Inflammatory macrophage treated with lipopolysaccharide for 1 hour (primary cell): ENCODE results near the gene KRT33A.
A peak's percentile ranks its signal among the peaks of the same experiment; 100 is the strongest.

Experiments used
- DNase-seq, 2 donors: peaks; one replicate each; pipeline ENCODE4 v3.0.0-alpha.2; 2020 to 2022

KRT33A gene

DNA sequence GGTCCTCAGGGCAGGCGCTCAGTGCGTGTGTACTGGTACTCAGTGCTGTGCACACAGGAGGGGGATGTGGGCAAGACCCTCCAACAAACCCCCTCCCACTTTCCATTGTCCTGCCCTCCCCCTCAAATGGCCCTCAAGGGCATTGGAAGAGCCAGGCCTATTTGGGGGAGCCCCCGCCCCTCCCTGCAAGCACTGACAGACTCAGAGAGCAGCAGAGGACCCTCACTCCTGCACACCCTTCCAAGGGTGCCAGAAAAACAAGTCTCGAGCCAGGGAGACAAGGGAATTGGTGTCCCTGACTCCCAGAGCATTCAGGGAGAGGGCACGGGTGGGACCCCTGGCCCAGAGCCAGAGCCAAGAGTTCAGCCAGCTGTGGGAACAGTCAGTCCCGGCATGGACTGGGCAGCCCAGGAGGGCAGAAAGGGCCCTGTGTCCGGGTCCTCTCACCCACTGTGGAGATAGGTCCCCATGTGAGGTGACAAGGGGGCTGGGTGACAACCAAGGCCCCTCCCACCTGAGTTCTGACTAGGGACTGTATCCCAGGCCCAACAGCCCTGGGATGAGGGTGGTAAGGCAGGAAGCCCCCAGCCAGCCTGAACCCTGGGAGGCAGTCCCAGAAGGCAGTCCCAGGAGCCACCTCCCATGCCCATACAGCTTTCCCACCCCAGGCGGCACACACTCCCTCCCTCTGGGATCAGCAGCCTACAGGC lies 23.1 kb downstream of the KRT33A start:
- no peak for DNase-seq

DNA sequence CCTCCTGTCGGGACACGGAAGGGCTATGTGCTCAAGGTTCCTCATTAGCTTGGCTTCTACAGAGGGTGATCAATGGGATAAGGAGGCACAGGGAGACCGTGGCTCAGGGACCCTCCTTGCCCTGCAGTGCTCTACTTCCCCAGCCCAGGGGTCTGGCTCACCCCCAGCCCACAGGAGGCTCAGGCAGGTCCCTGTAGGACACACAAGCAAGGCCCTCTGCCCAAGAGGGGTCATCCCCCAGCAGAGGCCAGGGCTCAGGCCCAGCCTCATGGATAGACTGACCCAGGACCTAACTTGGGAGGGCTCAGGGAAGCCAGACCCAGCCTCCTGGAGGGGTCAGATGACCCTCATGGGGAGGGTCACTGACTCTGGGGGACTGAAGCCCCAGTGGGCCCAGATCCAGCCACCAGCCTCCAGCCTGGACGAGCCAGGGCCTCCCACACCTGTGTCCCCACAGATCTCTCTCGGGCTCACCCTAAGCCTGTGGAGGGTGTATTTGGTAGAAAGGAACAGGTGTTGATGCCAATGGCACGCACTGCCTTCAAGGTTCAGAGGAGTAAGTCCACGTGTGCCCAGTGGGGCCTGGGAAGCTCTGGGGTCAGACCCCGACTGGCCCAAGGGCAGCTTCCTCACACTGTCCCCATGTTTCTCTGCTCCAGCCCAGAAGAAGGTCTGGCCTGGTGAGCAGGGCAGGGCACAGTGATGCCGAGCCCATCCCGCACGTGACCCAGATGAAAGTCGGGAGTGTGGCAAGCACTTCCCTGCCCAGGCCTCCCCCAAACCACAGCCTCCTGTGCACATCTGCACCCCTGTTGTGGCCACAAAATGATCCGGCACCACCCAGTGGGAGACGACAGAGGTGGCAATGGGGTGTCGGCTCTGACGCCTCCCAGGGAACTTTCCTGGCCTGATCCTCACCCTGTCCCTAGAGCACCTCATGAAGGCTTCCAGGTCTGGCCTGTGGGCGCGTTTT lies 24.2 kb downstream of the KRT33A start:
- no peak for DNase-seq

GRCh38 chr17:41325611-41326010 lies 25.0 kb downstream of the KRT33A start:
- no peak for DNase-seq

DNA sequence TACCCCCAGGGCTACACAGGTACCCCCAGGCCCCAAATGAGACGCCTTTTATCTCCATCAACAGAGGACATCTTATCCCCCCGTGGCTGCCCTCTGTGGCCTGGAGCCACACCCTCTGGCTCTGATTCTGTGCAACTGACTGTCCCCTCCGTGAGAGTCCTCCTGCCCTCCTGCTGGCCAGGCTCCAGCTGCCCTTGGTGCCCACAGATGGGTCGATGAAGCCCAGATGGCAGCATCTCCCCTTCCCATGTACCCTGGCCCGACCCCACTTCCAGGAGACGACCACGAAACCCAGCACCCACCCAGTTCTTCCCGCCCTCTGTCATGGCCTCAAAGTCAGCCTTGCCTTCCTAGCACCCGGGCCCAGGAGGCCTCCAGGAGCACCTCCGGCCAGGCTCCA lies 25.5 kb downstream of the KRT33A start:
- no peak for DNase-seq

GRCh38 chr17:41324180-41325075 lies 26.2 kb downstream of the KRT33A start:
- DNase-seq: no peak

DNA sequence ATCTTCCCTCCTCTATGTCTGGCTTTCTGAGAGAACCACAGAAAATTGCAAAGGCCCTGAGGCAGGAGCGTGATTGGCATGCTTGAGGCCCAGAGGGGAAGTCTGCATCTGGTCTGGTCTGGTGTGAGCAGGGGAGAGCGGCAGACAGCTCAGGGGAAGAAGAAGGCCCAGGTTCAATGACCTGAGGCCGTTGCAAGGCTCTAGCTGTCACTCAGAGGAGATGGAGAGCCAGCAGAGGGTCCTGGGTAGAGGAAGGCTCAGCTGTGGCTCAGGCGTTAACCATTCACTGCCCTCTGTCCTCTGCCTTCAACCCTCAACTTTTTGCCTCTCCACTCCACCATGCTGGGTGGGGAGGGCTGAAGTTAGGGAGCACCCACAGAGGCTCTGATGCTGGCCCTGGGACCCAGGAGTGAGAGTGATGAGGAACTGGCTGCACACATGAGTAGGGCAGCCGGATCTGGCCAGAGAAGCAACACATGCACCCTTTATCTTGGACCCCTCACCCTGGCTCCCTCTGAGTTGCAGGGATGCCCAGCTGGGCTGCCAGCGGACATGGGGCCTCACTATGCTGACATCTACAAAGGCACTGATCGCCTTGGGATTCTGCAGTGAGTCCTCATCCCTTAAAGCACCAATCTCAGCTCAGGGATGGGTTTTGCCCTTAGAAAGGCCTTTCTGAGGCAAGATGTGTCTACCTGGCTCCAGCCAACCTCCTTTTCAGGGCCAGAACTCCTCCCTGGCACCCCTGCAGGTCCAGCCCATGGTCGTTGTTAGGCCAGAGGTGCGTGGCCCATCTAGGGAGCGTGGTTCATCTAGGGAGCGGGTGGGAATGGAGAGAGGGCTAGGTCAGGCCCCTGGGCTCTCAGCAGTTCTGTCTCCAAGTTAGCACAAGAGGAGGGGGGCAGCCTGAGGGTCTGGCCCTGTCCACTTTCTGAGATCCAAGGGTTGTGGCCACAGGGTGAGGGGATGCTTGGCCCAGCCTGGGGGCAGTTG lies 27.4 kb downstream of the KRT33A start:
- DNase-seq: no peak

DNA sequence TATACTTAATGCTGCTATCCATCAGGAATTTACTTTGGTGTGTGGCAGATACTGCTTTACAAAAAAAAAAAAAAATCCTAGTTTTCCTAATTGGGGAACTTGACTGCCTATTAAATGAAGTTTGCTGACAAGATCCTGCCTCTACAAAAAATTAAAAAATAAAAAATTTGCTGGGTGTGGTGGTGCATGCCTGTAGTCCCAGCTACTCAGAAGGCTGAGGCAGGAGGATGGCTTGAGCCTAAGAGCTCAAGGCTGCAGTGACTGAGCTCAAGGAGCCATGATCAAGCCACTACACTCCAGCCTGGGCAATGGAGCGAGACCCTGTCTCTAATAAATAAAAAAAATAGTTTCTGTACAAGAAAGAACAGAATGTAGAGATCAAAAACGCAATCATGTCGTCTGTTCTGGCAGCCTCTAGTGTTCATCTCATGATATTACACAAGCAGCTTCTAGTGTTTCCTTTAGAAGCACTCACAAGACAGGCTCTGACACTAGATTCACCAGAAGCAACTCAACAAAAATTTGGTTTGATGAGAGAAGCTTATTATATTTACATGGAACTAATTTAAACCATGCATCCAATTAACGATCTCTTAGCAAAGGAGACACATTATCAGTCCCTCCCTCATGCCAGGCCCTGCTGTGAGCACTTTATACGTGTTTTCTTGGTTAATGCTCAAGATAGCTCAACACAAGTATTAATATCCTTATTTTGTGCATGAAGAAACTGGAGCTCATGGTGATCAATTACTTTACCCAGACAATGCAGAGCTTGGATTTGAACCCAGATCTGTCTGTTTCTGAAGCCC lies 28.3 kb downstream of the KRT33A start:
- DNase-seq: peak; percentile 17 to 35

- DNase-seq: peak; percentile 4 to 55
These were observed 32.4 kb downstream of the KRT33A start for GRCh38 chr17:41318231-41318630.

GRCh38 chr17:41315814-41316445 lies 34.7 kb downstream of the KRT33A start:
- DNase-seq: no peak

GRCh38 chr17:41315204-41315794 lies 35.3 kb downstream of the KRT33A start, which contains the start of gene KRTAP17-1:
TSS of gene KRTAP17-1 (minus strand) at chr17:41315710. CDS start at chr17:41315650, 60 bp downstream.
- DNase-seq: no peak

DNA sequence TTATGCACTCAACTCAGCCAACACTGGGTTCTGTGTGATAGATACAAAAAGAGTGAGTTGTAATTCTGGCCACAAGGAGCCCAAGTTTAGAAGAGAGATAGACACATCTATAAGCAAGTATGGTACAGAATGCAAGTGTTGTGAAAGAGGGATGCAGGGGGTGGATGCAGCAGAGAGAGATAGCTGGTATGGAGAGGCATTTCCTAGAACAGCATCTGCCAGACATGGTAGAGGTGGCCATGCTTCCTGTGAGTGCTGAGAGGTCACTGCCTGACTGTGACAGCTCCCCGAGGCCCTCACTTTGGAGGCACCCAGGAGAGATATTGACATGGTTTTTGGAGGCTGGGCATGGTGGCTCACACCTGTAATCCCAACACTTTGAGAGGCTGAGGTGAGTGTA lies 39.5 kb downstream of the KRT33A start:
- no peak for DNase-seq

DNA sequence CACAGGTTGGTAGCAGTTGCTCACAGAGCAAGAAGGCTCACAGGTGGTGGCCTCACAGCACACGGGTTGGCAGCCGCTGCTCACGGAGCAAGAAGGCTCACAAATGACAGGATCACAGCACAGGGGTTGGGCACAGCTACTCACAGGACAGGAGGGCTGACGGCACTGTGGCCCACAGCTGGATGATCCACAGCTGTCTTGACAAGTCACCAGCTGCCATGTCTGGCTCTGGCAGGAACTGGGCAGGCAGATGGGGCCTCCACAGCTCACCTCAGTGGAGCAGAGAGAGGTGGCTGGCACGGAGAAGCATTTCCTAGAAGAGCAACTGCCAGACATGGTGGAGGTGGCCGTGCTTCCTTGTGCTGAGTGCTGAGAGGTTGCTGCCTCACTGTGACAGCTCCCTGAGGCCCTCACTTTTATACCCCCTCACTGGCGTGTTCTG lies 41.7 kb downstream of the KRT33A start, which contains the start of gene KRTAP16-1:
TSS of gene KRTAP16-1 (minus strand) at position 392 of the 442 bp plus-strand sequence. CDS start at position 336, 56 bp downstream.
- DNase-seq: no peak

DNA sequence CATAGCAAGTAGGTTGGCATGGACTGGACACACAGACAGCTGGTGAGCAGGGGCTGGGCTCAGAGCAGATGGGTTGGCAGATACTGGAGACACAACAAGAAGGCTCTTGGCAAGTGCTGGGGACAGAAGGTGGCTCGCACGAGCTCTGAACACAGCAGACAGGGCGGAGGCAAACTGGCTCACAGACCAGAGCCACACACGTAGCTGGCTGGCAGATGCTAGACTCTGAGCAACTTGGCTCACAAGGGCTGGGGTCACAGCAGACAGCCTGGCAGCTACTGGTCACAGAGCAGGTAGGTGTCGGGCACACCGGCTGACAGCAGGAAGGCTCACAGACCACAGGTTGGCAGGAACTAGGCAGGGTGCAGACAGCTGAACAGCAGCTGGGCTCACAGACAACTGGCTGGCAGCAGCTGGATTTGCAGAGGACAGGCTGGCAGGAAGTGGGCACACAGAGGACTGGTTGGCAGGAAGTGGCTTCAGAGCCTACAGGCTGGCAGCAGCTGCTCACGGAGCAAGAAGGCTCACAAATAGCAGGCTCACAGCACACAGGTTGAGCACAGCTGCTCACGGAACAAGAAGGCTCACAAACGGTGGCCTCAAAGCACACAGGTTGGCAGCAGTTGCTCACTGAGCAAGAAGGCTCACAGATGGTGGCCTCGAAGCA lies 42.2 kb downstream of the KRT33A start:
- DNase-seq: no peak

DNA sequence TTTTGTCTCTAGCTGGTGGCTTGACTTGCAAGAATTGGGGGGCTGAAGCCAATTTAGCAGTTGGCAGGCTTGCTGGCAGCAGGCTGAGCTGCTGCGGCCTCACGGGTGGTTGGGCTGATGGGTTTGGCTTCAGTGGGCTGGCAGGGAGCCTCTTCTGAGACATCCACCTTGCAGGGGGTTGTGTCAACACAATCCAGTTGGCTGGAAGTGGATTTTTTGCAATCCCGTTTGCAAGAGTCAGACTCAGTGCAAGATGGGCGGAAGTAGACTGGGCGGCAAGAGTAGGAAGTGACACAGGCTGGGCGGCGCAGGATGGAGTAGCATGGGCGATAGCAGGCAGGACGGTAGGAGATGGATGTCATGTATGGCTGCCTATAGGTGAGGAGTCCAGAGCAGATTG lies 43.0 kb downstream of the KRT33A start:
- DNase-seq: peak; percentile 13 to 18

GRCh38 chr17:41304091-41304490 lies 46.5 kb downstream of the KRT33A start:
- DNase-seq: no peak

DNA sequence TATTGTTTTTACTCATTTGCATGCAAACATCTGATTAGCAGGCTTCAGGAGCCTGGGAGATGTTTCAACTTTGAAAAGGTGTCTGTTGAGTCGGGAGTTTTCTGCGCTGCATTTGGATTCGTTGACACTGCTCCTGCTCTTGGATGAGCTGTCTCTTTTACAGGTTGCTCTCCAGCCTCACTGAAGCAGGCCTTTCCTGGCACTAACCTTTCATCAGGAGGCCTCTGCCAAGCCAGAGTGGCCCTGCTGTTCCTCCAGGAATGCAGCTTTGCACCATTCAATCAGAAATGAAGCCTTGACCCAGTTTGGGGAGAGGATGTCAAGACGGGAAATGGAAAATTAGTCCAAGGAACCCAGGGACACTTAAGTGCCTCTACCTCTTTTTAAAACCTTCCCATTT lies 47.6 kb downstream of the KRT33A start:
- no peak for DNase-seq

- peak in 1 of 2 donors; percentile 9 for DNase-seq
These were observed 48.4 kb downstream of the KRT33A start, which contains the start of gene KRTAP29-1 for GRCh38 chr17:41301916-41302901. TSS of gene KRTAP29-1 (minus strand) at chr17:41302851. CDS start at chr17:41302851, 0 bp downstream.
